Cardiac muscle cell (in vitro differentiated cells and primary cell): ENCODE data around the gene MDN1. TPM values are rescaled to one million over a fixed set of nuclear protein-coding genes. Genes with fewer than 3 reads are reported as not detected.

Experiments
- DNase-seq, 2 donors: peaks; one replicate each; pipeline versions ENCODE4 v3.0.0 to v3.0.0-alpha.2; 2010 to 2017; ENCODE audit warnings: low read depth in 1 of 2, low spot score in 1 of 2
- H3K27ac ChIP-seq: fragments of 200-600 bp; sonication (generic); 2 replicates; pipeline ENCODE4 v1.5.1; 2016
- H3K27me3 ChIP-seq: fragments of 200-600 bp; sonication (generic); 2 replicates; pipeline ENCODE4 v1.6.0; 2016; ENCODE audit warnings: control low read depth
- H3K36me3 ChIP-seq: fragments of 200-600 bp; sonication (generic); 2 replicates; pipeline ENCODE4 v1.5.1; 2016; ENCODE audit warnings: control low read depth
- H3K4me1 ChIP-seq: fragments of 200-600 bp; sonication (generic); 2 replicates; pipeline ENCODE4 v1.8.1; 2017; ENCODE audit warnings: low read depth, mild to moderate bottlenecking, mixed run types
- H3K4me3 ChIP-seq: fragments of 200-600 bp; sonication (generic); 2 replicates; pipeline ENCODE4 v1.5.1; 2016; ENCODE audit warnings: mild to moderate bottlenecking
- H3K9me3 ChIP-seq: fragments of 200-600 bp; sonication (generic); 2 replicates; pipeline ENCODE4 v1.5.1; 2017; ENCODE audit warnings: low read depth, mild to moderate bottlenecking, control low read depth
- polyA plus RNA-seq: library from polyadenylated mRNA; unstranded; fragments of >200 nt; fragmentation: Nextera tagmentation; extraction: Ambion mirVana; gene quantifications from 2 replicates; pipeline ENCODE4 v1.2.1, GENCODE V29; 2016
- total RNA-seq: library from RNA; depleted of rRNA; stranded (reverse); fragments of >200 nt; gene quantifications from 2 replicates; pipeline ENCODE4 v1.2.3, GENCODE V29; 2016
- TF ChIP-seq, protein P1 (sequence below): IDR thresholded peaks from 2 replicates; pipeline ENCODE4 v1.5.1; 2012; ENCODE audit warnings: low read depth, mild to moderate bottlenecking, low read length

The MDN1 gene
- total and polyA plus RNA-seq, 2 experiments from 2014 or later, result 8.6 to 22.2 TPM

GRCh38 chr6:89775150-89775549 lies 44.4 kb downstream of the MDN1 start:
- H3K27ac ChIP-seq, result no peak overlapping the region
- DNase-seq, result no peak
- no peak overlapping the region for H3K4me3 ChIP-seq
- no peaks in the 10 kb centered on the region for H3K27me3 ChIP-seq
- TF ChIP-seq, protein P1, sequence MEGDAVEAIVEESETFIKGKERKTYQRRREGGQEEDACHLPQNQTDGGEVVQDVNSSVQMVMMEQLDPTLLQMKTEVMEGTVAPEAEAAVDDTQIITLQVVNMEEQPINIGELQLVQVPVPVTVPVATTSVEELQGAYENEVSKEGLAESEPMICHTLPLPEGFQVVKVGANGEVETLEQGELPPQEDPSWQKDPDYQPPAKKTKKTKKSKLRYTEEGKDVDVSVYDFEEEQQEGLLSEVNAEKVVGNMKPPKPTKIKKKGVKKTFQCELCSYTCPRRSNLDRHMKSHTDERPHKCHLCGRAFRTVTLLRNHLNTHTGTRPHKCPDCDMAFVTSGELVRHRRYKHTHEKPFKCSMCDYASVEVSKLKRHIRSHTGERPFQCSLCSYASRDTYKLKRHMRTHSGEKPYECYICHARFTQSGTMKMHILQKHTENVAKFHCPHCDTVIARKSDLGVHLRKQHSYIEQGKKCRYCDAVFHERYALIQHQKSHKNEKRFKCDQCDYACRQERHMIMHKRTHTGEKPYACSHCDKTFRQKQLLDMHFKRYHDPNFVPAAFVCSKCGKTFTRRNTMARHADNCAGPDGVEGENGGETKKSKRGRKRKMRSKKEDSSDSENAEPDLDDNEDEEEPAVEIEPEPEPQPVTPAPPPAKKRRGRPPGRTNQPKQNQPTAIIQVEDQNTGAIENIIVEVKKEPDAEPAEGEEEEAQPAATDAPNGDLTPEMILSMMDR, result no peak
- no peaks in the 10 kb centered on the region for H3K4me1 ChIP-seq
- H3K9me3 ChIP-seq, result no peaks in the 10 kb centered on the region
- peaks cover 41% of the 10 kb centered on the region for H3K36me3 ChIP-seq

DNA sequence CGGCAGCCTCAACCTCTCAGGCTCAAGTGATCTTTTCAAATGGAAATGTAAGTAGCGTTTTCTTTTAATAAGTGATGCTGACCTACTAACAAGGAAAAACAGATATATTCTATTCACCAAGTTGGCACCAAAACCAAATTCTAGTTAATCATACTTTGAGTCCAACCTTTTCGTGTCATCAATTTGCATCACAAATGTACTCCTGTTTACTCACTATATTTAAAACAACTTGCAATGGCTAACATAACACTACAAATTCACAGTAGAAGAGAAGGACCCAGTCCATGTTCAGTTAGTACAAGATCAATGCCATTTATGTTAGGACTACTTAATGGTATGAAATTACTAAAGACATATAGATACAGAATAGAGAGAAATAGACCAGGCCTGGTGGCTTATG lies 50.0 kb downstream of the MDN1 start:
- TF ChIP-seq, protein P1, result no peak
- Histone ChIP-seq H3K36me3 (peaks cover 42% of the 10 kb centered on the region), H3K4me1 (no peaks in the 10 kb centered on the region), H3K4me3 (no peak overlapping the region), H3K9me3 (no peaks in the 10 kb centered on the region), H3K27me3 (no peaks in the 10 kb centered on the region), H3K27ac (no peak overlapping the region)
- no peak for DNase-seq

DNA sequence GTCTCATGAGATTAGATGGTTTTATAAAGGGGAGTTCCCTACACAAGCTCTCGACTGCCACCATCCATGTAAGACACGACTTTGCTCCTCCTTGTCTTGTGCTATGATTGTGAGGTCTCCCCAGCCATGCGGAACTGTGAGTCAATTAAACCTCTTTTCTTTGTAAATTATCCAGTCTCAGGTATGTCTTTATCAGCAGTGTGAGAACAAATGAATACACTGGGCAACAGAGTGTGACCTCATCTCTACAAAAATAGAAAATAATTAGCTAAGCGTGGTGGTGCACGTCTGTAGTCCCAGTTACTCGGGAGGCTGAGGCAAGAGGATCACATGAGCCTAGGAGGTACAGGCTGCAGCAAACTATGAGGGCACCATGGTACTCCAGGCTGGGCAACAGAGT lies 51.3 kb downstream of the MDN1 start:
- Histone ChIP-seq H3K27ac (no peak overlapping the region), H3K4me1 (no peaks in the 10 kb centered on the region), H3K27me3 (no peaks in the 10 kb centered on the region), H3K36me3 (peaks cover 38% of the 10 kb centered on the region), H3K9me3 (no peaks in the 10 kb centered on the region), H3K4me3 (no peak overlapping the region)
- DNase-seq, result no peak
- TF ChIP-seq, protein P1, result no peak

DNA sequence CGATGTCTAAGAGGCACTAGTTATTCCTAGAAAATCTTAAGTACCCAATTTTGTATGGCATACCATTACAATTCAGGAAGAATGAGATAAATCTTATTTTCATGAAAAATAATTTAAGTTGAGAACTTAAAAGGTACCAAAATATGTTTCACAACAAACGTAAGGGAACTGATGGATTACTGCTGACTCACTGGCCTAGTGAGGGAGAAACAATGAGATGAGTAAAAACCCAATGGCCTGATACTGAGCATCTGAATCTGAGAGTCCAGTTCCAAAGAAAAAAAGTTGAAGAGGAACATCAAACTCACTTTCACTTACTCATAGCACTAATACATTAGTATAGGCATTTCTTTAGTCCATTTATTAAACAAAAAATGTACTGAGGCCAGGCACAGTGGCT lies 56.0 kb downstream of the MDN1 start:
- H3K4me3 ChIP-seq, result no peak overlapping the region
- H3K9me3 ChIP-seq, result no peaks in the 10 kb centered on the region
- no peaks in the 10 kb centered on the region for H3K27me3 ChIP-seq
- no peak overlapping the region for H3K27ac ChIP-seq
- TF ChIP-seq, protein P1, result no peak
- H3K36me3 ChIP-seq, result peaks cover 19% of the 10 kb centered on the region
- H3K4me1 ChIP-seq, result no peaks in the 10 kb centered on the region
- peak in 1 of 2 donors; percentile 32 for DNase-seq

GRCh38 chr6:89758830-89759229 lies 60.8 kb downstream of the MDN1 start:
- no peak overlapping the region for H3K4me3 ChIP-seq
- no peak overlapping the region for H3K27ac ChIP-seq
- TF ChIP-seq, protein P1, result no peak
- H3K36me3 ChIP-seq, result peaks cover 44% of the 10 kb centered on the region
- peak in 1 of 2 donors; percentile 52 for DNase-seq
- no peaks in the 10 kb centered on the region for H3K9me3 ChIP-seq
- H3K27me3 ChIP-seq, result no peaks in the 10 kb centered on the region
- H3K4me1 ChIP-seq, result no peaks in the 10 kb centered on the region

DNA sequence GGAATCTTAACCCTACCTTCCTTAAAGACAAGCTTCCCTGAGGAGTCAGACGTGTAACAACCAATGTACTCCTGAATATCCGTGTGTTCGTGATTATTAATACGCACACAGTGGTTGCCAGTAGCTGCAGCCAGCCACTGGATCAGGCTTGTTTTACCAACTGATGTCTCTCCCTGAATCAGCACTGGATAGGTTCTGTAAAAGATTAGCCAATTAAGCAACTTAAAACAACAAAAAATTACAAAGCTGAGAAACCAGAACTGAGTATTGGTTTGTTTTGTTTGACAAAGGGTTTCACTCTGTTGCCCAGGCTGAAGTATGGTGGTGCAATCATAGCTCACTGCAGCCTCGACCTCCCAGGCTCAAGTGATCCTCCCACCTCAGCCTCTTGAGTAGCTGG lies 69.3 kb downstream of the MDN1 start:
- TF ChIP-seq, protein P1, result no peak
- peaks cover 51% of the 10 kb centered on the region for H3K36me3 ChIP-seq
- H3K9me3 ChIP-seq, result no peaks in the 10 kb centered on the region
- no peak overlapping the region for H3K4me3 ChIP-seq
- H3K27ac ChIP-seq, result no peak overlapping the region
- no peaks in the 10 kb centered on the region for H3K4me1 ChIP-seq
- DNase-seq, result no peak
- H3K27me3 ChIP-seq, result no peaks in the 10 kb centered on the region
